ENCODE results near the gene PMFBP1. TPM values are rescaled to one million over a fixed set of nuclear protein-coding genes. Genes with fewer than 3 reads are reported as not detected.
A peak's percentile ranks its signal among the peaks of the same experiment; 100 is the strongest.

PMFBP1 gene
- total and polyA plus RNA-seq, 12 donors: 0.15 to 2.4 (median 0.55) TPM

DNA sequence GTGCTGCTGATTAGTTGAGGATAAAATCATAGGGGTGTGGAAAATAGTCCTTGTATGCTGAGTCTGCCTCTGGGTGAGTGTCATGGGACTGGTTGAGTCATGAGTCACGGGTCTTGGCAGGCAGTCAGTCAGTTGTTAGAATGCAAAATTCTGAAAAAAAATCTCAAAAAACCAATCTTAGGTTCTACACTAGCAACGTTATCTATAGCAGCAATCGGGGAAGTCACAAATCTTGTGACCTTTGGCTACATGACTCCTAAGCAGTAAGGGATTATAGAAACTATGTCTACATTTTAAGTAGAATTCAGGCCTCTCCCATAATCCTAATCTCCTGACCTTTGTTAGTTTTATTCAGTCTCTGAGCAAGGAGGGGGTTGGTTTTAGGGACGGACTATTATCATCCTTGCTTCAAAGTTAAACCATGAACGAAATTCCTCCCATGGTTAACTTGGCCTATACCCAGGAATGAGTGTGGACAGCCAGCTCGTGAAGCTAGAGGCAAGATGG lies 18.0 kb upstream of the PMFBP1 start:
- Histone ChIP-seq H3K27me3 (no peaks in the 10 kb centered on the region), H3K4me1 (replicated peaks in 1 of 2) (peaks cover 0 to 13% of the 10 kb centered on the region in 2 donors), H3K36me3 (replicated peaks in 1 of 2) (no peaks in the 10 kb centered on the region), H3K9me3 (replicated peaks in 1 of 3) (no peaks in the 10 kb centered on the region), H3K4me3 (no peak overlapping the region), H3K27ac (peak overlapping the region in 2 of 5 donors; percentile 59 to 65)
- intact Hi-C loops (cut with DNase I): no loop called here
- TF ChIP-seq, protein P1, sequence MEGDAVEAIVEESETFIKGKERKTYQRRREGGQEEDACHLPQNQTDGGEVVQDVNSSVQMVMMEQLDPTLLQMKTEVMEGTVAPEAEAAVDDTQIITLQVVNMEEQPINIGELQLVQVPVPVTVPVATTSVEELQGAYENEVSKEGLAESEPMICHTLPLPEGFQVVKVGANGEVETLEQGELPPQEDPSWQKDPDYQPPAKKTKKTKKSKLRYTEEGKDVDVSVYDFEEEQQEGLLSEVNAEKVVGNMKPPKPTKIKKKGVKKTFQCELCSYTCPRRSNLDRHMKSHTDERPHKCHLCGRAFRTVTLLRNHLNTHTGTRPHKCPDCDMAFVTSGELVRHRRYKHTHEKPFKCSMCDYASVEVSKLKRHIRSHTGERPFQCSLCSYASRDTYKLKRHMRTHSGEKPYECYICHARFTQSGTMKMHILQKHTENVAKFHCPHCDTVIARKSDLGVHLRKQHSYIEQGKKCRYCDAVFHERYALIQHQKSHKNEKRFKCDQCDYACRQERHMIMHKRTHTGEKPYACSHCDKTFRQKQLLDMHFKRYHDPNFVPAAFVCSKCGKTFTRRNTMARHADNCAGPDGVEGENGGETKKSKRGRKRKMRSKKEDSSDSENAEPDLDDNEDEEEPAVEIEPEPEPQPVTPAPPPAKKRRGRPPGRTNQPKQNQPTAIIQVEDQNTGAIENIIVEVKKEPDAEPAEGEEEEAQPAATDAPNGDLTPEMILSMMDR (IDR thresholded peaks at IDR 0.05): no peak
- TF ChIP-seq POLR2A (IDR thresholded peaks at IDR 0.05): no peak
- 29 to 42% (median 35%) methylated on average over 6 of the region's 6 CpGs for WGBS, 4 donors
- peak in 6 of 7 donors; percentile 51 to 74 (median 68) for DNase-seq

DNA sequence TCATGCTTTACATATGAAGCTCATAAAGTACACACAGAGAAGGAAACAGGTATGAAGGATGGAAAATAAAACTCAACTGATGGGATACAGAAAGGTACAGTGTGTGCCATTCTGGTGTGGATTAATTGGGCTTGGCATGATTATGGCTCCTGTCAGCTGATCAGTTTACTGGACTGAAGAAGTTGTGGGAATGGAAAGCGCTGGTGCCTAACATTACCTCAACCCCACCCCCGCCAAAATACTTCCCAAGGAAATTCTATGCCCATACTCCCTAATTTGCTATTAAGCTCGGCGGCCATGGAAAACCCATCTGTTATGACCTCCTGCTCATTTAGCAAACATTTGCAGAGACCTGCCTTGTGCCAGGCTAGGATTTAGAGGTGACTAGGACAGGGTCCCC lies 16.6 kb upstream of the PMFBP1 start:
- no peaks in the 10 kb centered on the region for H3K36me3 ChIP-seq (replicated peaks in 1 of 2)
- no peak for TF ChIP-seq POLR2A (IDR thresholded peaks at IDR 0.05)
- TF ChIP-seq, protein P1 (IDR thresholded peaks at IDR 0.05): no peak
- DNase-seq: no peak
- H3K9me3 ChIP-seq (replicated peaks in 1 of 3): no peaks in the 10 kb centered on the region
- peaks cover 0 to 13% of the 10 kb centered on the region in 2 donors for H3K4me1 ChIP-seq (replicated peaks in 1 of 2)
- no peak overlapping the region for H3K4me3 ChIP-seq
- H3K27me3 ChIP-seq: no peaks in the 10 kb centered on the region
- WGBS, 4 donors: 89 to 97% (median 95%) methylated on average over 4 of the region's 4 CpGs
- intact Hi-C loops (cut with DNase I): no loop called here
- H3K27ac ChIP-seq: no peak overlapping the region

DNA sequence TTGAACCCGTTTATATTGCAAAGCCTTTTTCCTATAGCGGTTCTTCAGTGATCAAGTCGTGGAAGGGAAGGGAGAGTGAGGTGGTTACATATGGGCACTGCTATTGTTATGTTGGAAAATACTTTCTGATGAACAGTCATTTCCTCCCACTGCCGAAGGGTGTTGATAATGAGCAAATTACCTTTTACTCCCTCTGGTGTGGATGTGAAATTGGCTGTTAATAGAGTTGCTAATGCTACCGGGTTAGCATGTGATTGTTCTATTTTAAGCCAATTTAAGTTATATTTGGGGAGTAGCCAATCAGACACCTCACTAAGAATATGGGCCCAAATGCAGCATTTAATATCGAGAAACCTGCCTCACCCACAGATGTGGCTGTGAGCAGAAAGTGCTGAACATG lies 15.6 kb upstream of the PMFBP1 start:
- H3K36me3 ChIP-seq (replicated peaks in 1 of 2): no peaks in the 10 kb centered on the region
- no peak overlapping the region for H3K4me3 ChIP-seq
- intact Hi-C loops (cut with DNase I): no loop called here
- TF ChIP-seq, protein P1 (IDR thresholded peaks at IDR 0.05): no peak
- no peak for TF ChIP-seq POLR2A (IDR thresholded peaks at IDR 0.05)
- no peaks in the 10 kb centered on the region for H3K27me3 ChIP-seq
- H3K9me3 ChIP-seq (replicated peaks in 1 of 3): no peaks in the 10 kb centered on the region
- 70 to 87% (median 72%) methylated on average over 6 of the region's 6 CpGs for WGBS, 4 donors
- no peak overlapping the region for H3K27ac ChIP-seq
- peaks cover 0 to 13% of the 10 kb centered on the region in 2 donors for H3K4me1 ChIP-seq (replicated peaks in 1 of 2)
- no peak for DNase-seq

DNA sequence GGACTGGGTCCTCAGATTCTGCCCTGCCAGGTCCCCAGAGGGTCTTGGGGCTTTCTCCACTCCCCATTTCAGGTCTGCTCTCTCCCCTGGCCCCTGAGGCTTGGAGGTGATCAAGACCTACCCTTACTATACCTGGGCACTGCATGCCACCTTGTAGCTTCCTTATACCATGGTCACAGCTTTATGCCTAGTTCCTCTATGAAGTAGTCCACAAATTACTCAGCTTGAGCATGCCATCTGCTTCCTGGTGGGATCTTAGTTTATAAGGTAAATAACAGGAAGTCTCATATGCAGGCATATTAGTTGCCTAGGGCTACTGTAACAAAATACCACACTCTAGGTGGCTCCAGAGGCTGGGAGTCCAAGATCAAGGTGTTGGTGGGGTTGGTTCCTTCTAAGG lies 11.0 kb upstream of the PMFBP1 start:
- intact Hi-C loops (cut with DNase I): no loop called here
- Histone ChIP-seq H3K9me3 (replicated peaks in 1 of 3) (no peaks in the 10 kb centered on the region), H3K4me3 (no peak overlapping the region), H3K27ac (no peak overlapping the region), H3K27me3 (no peaks in the 10 kb centered on the region), H3K36me3 (replicated peaks in 1 of 2) (no peaks in the 10 kb centered on the region), H3K4me1 (replicated peaks in 1 of 2) (no peaks in the 10 kb centered on the region)
- no peak for DNase-seq
- no peak for TF ChIP-seq POLR2A (IDR thresholded peaks at IDR 0.05)
- TF ChIP-seq, protein P1 (IDR thresholded peaks at IDR 0.05): no peak

Data from adrenal gland (tissue), 12 donors.